RPMI7951 (cell line): ENCODE data around the gene PAEP. TPM values are rescaled to one million over a fixed set of nuclear protein-coding genes. Genes with fewer than 3 reads are reported as not detected.

Experiments used
- DNase-seq: peaks from one replicate; pipeline ENCODE4 v3.0.0-alpha.2; 2012; ENCODE audit warnings: low read depth
- total RNA-seq: library from RNA; depleted of rRNA; stranded (reverse); fragments of >200 nt; shearing (Covaris generic); gene quantifications from 2 replicates; pipeline ENCODE4 v1.2.3, GENCODE V29; 2014; rRNA removed

Gene PAEP
- total RNA-seq, 1 experiment from 2014 or later: not detected

GRCh38 chr9:135614821-135615665 is 53.5 kb downstream of the PAEP start:
- no peak for DNase-seq

DNA sequence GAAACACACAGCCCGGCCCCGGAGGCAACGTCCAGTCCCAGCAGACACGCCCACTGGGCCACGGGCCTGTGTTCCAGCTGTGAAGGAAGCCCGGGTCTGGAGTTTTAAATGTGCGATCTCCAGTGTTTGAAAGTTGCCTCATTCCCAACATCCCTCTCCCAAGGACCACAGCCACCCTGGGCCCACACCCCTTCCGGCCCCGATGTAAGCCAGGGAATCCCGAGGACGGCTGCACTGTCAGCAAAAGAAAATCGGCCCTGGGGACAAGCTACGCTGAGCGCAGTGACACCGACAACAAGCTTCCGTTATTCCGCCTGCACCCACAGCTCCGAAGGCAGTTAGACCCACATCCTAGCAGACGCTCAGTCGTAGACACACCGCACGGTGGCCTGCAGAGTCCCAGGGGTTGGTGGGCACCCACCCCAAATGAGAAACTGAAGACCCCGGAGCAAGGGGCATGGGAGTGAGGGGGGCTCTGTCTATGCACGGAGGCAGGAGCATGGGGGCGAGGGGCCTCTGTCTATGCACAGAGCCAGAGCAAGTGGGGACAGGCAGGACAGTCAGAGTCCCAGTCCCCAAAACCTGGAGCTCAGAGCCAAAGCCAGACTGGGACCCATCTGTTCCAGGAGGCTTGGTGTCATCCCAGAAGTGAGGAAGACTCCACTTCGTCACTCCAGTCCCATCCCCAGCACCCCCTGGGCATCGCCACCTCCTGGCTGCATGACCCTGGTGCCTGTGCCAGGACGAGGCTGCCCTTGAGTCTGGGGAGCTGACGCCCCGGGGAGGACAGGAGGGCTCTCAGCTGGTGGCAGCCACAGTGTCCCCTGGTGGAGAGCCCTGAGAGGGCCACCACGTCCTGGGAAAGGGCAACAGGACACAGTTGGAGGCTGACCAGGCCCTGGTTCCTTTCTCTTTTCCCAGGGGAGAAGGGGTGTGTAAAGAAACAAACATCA is 54.4 kb downstream of the PAEP start:
- no peak for DNase-seq

Other genes starting within 250 kb of the PAEP start
- gene PPP1R26, start 82.0 kb upstream of the PAEP start, total RNA-seq: 0.24 and 0.68 TPM in 2 replicates
- gene MRPS2, start 61.1 kb upstream of the PAEP start, total RNA-seq: 18.1 and 25.2 TPM in 2 replicates
- not detected in 2 replicates for gene LCN1, start 40.3 kb upstream of the PAEP start, total RNA-seq
- not detected in 2 replicates for gene OBP2A, start 15.6 kb upstream of the PAEP start, total RNA-seq
- gene GLT6D1, start 77.8 kb downstream of the PAEP start, total RNA-seq: not detected in 2 replicates
- gene LCN9, start 101.6 kb downstream of the PAEP start, total RNA-seq: not detected in 2 replicates
- gene SOHLH1, start 137.7 kb downstream of the PAEP start, total RNA-seq: not detected in 2 replicates
- gene KCNT1, start 140.4 kb downstream of the PAEP start, total RNA-seq: not detected in 2 replicates